Upper lobe of left lung (tissue), 4 donors: ENCODE data around the gene RAB40B.

Experiments used
- CTCF ChIP-seq, 6 experiments: fragments of 450-650 bp in 4 of 6; fragments of 200-600 bp in 2 of 6; sonication (generic) in 2 of 6; IDR thresholded peaks; one replicate each; pipeline ENCODE4 v1.5.1; 2016 to 2019; ENCODE audit warnings: antibody characterized with exemption in 6 of 6
- EP300 ChIP-seq, 4 donors: sonication (generic); formaldehyde crosslinking; IDR thresholded peaks; one replicate each; pipeline ENCODE4 v1.5.1; 2017; ENCODE audit warnings: antibody characterized with exemption in 4 of 4, control low read depth in 2 of 4

- TF ChIP-seq CTCF (IDR thresholded peaks at IDR 0.05) (no peak), EP300 (IDR thresholded peaks at IDR 0.05) (no peak)
These were observed 82.3 kb downstream of the RAB40B start for GRCh38 chr17:82616021-82616711.
